Measurements from ENCODE around the gene PPAT.

DNA sequence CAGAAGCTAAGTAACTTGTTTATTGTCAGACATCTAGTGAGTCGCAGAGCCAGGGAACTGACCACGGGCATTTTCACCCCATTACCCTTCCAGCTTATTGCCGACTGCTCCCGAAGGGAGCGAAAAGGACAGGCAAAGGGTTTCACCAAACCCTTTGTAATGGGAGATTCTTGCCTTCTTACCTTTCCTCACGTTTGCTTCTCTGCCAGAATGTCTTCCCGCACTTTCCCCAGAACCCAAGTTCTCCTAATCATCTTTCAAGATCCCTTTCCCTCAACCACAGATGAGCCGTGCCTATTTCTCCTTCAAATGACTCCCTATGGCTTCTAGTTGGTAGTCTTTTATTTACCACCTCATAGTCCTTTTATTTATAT lies 31.5 kb upstream of the PPAT start:
- TF ChIP-seq CTCF (IDR thresholded peaks at IDR 0.05 in 4 of 5, conservative IDR thresholded peaks at IDR 0.05 in 1 of 5) = no peak
- no peak for TF ChIP-seq POLR2A (IDR thresholded peaks at IDR 0.05)
